Motor neuron (in vitro differentiated cells): ENCODE results near the gene NAV1. TPM values are rescaled to one million over a fixed set of nuclear protein-coding genes. Genes with fewer than 3 reads are reported as not detected.

ENCODE experiments used
- ATAC-seq, 8 experiments: fragments of 200-7000 bp; cut with Tn5 transposase; replicated peaks in 6 of 8; 2 replicates each; pipeline ENCODE4 v1.8.0; 2021; ENCODE audit warnings: mild to moderate bottlenecking in 8 of 8, moderate library complexity in 8 of 8
- H3K27ac ChIP-seq, 2 donors: fragments of 250-450 bp; sonication (Bioruptor Pico); 2 replicates each; pipeline ENCODE4 v1.9.0; 2021; ENCODE audit warnings: antibody characterized with exemption in 2 of 2, mild to moderate bottlenecking in 2 of 2, moderate library complexity in 1 of 2
- H3K4me1 ChIP-seq, 2 donors: fragments of 250-450 bp; sonication (Bioruptor Pico); replicated peaks in 1 of 2; 2 replicates each; pipeline ENCODE4 v1.6.1; 2021; ENCODE audit warnings: antibody characterized with exemption in 2 of 2, mild to moderate bottlenecking in 2 of 2, moderate library complexity in 1 of 2
- H3K4me3 ChIP-seq, 5 donors: fragments of 250-450 bp; sonication (Bioruptor Pico); 2 replicates each; pipeline ENCODE4 v1.9.0; 2021; ENCODE audit warnings: antibody characterized with exemption in 5 of 5, mild to moderate bottlenecking in 5 of 5, moderate library complexity in 4 of 5
- WGBS, 10 experiments: fragments of 450-650 bp; shearing (Covaris generic); methylation state at CpG; one replicate each; pipeline ENCODE4 v1.0.0; 2022; 5-methylcytosine and 5-hydroxymethylcytosine counted together
- in situ Hi-C, 9 experiments: fragments of 400-800 bp; cut with MboI; loops; one replicate each; pipeline ENCODE4 v1.15.0; 2021; ENCODE audit warnings: low sequenced_read_pairs in 9 of 9, low pct_unique_long_range_greater_than_20kb in 2 of 9; ENCODE audit not compliant: unreplicated experiment in 9 of 9
- total RNA-seq, 8 experiments: library from RNA; unstranded; fragments of 300-600 nt; gene quantifications; 2 replicates each; pipeline versions ENCODE4 v1.2.3 to v1.2.4, GENCODE V29; 2022

NAV1 gene
- total RNA-seq, 8 experiments from 2014 or later = 22.2 to 51.1 (median 35.9) TPM

DNA sequence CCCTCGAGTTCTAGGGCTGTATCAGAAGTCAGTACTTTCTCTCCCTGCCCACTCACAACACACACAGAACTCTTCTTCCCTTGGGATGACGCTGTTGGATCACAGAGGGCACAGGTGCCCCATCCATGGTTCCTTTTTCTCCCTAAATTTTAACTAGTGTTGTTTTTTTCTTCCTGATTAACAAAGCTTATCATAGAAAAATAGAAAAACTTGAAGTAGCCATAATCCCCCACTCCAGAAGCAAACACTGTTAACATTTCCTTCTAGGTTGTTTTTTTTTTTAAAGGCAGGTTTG, 27.5 kb downstream of the NAV1 start:
- 71 to 100% (median 84%) methylated on average over 1 to 2 of the region's 2 CpGs; no CpG with 5 or more reads in 4 of the 10 experiments for WGBS, 10 experiments
- peaks cover 25 to 28% of the 10 kb centered on the region in 2 donors for H3K4me1 ChIP-seq

GRCh38 chr1:201566933-201567801, 28.2 kb downstream of the NAV1 start:
- WGBS, 10 experiments = 20 to 100% (median 95%) methylated on average over 1 to 8 of the region's 10 CpGs; no CpG with 5 or more reads in 3 of the 10 experiments
- peaks cover 29 to 34% of the 10 kb centered on the region in 2 donors for H3K4me1 ChIP-seq
- H3K27ac ChIP-seq = no peak overlapping the region
- no peak overlapping the region for H3K4me3 ChIP-seq
- in situ Hi-C loops = loop anchor here in 8 of 9 experiments (10.0 to 25.0 kb wide), 5 partner anchors 128 to 228 kb away; no protein-coding TSS in a partner anchor
- peak in 1 of 8 experiments; percentile 8 for ATAC-seq

More for the DNA sequence above, 27.5 kb downstream of the NAV1 start:
- ATAC-seq = no peak
- Histone ChIP-seq H3K4me3 (no peak overlapping the region), H3K27ac (no peak overlapping the region)
- in situ Hi-C loops = loop anchor here in 8 of 9 experiments (10.0 to 25.0 kb wide), 5 partner anchors 128 to 228 kb away; no protein-coding TSS in a partner anchor

DNA sequence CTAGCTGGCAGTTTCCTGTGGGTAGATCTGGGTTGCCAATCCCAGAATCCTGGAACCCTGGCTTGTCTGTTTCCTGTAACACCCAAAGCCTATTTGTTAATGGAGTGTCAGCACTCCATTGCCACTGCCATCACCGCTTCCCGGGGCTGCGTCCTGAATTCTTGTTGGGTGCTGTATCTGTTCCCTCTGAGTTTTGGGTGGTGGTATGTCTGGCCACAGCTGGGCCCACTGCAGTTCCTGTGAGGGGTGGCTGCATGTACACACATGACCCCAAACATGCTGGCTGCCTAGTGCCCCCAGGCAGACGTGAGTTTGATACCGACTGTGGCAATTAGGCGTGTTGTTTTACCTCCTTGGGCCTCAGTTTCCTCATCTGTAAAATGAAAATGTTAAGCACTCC, 29.3 kb downstream of the NAV1 start:
- H3K4me1 ChIP-seq = peaks cover 29 to 34% of the 10 kb centered on the region in 2 donors
- 86 to 100% (median 88%) methylated on average over 1 to 6 of the region's 6 CpGs; no CpG with 5 or more reads in 5 of the 10 experiments for WGBS, 10 experiments
- no peak overlapping the region for H3K4me3 ChIP-seq

DNA sequence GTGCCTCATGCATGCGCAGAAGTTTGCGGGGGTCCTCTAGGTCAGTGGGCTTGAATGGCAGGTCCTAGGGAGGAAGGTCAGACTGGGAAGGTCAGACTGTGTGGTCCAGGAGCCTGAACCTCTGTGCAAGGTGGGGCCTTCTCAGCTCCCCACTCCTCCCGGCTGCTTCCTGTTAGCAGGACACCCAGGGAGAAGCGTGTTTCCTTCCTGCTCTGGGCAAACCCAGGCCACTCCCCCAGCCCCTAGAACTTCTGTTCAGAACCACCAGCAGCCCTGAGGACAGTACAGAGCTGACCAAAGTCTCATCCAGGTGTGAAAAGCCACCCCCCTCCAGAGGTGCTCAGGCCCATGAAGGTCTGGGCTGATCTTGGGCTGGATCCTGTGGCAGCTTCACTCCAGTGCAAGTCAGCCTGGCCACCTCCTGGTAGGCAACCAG, 29.9 kb downstream of the NAV1 start:
- no peak overlapping the region for H3K27ac ChIP-seq
- peaks cover 29 to 34% of the 10 kb centered on the region in 2 donors for H3K4me1 ChIP-seq
- no peak overlapping the region for H3K4me3 ChIP-seq
- in situ Hi-C loops = loop anchor here in 8 of 9 experiments (10.0 to 25.0 kb wide), 5 partner anchors 126 to 226 kb away; no protein-coding TSS in a partner anchor
- 80 to 90% methylated on average over 2 of the region's 4 CpGs; no CpG with 5 or more reads in 8 of the 10 experiments for WGBS, 10 experiments
- no peak for ATAC-seq

More for the DNA sequence above, 29.3 kb downstream of the NAV1 start:
- in situ Hi-C loops = loop anchor here in 8 of 9 experiments (10.0 to 25.0 kb wide), 5 partner anchors 127 to 227 kb away; no protein-coding TSS in a partner anchor
- ATAC-seq = no peak
- no peak overlapping the region for H3K27ac ChIP-seq

DNA sequence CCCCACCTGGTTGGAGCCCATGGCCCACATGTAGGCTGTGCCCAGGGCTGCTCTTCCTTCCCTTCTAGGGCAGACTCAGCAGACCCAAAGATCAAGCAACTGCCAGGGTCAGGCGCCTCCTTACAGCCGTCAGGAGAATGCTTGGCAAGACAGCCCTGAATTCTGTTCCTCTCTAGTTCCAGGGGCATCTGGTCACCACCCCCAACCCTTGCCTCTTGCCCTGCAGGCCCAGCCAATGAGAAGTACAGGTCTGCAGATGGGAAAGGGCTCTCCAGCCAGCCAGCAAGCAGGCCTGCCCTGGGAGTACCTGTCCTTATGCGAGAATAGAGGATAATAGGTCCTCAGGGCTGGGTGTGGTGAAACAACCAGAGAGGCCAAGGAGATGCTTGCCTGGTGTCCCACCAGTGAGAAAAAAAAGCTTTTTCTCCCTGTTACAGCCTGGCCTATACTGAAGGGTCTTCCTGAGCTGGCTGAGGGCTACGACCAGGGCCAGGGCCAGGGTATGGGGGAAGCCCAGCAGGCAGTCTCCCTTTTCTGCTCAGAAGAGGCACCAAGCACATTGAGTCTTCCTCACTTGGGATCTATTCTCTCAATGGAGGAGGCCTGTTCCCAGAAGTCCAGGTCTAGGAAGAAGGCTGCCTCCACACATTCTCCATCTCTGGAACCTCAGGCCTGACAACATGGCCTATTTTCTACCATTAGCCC, 31.4 kb downstream of the NAV1 start:
- 65 to 100% (median 86%) methylated on average over 1 to 4 of the region's 4 CpGs; no CpG with 5 or more reads in 5 of the 10 experiments for WGBS, 10 experiments
- peak in 4 of 8 experiments; percentile 0 to 74 (median 69) for ATAC-seq
- in situ Hi-C loops = loop anchor here in 5 of 9 experiments (25.0 kb wide), 2 partner anchors 142 to 217 kb away; no protein-coding TSS in a partner anchor

DNA sequence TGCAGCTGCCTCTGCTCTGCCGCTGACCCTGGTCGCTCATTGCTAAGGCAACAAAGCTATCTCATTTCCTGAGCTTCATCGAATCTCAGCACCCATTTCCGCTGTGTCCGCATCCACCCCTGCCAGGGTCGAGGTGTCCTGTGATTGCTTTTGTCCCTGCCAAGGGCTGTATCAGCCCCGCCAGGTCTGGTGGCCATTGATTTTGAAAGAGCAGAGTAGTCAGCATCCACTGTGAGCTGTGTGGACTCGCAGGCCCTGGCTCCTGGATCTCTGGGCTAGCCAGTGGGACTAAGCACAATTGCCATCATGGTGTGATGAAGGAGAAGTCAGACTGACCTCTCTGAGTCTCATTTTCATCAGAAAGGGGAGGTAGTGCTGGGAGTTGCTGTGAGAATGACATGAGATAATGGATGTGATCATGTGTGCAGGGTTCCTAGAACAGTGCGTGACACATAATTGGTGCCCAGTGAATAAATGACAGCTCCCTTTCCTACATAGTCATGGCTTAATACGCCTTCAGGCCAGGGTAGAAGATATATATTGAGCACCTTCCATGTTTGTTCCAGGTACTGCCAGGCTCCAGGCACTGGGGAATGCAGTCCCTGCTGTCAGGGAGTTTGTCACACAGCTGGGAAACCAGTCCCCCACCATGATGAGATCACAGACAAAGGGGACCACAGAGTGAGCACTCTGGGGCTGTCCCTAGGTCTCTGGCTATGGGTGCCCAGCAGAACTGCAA, 32.1 kb downstream of the NAV1 start:
- in situ Hi-C loops = loop anchor here in 5 of 9 experiments (25.0 kb wide), 2 partner anchors 141 to 216 kb away; no protein-coding TSS in a partner anchor

More for the DNA sequence above, 31.4 kb downstream of the NAV1 start:
- H3K4me3 ChIP-seq = no peak overlapping the region
- H3K27ac ChIP-seq = peak overlapping the region; percentile 82 to 84
- H3K4me1 ChIP-seq = peaks cover 29 to 34% of the 10 kb centered on the region in 2 donors

GRCh38 chr1:201573030-201573429, 34.1 kb downstream of the NAV1 start:
- no peak overlapping the region for H3K4me3 ChIP-seq
- peaks cover 23 to 32% of the 10 kb centered on the region in 2 donors for H3K4me1 ChIP-seq
- 40 to 83% (median 73%) methylated on average over 1 to 4 of the region's 4 CpGs; no CpG with 5 or more reads in 4 of the 10 experiments for WGBS, 10 experiments
- H3K27ac ChIP-seq = no peak overlapping the region
- ATAC-seq = no peak
- in situ Hi-C loops = loop anchor here in 5 of 9 experiments (25.0 kb wide), 2 partner anchors 139 to 214 kb away; no protein-coding TSS in a partner anchor

More for the DNA sequence above, 32.1 kb downstream of the NAV1 start:
- H3K4me3 ChIP-seq = no peak overlapping the region
- H3K4me1 ChIP-seq = peaks cover 29 to 34% of the 10 kb centered on the region in 2 donors
- H3K27ac ChIP-seq = peak overlapping the region; percentile 82 to 84
- peak in 5 of 8 experiments; percentile 93 to 95 (median 94) for ATAC-seq
- WGBS, 10 experiments = 57 to 93% (median 70%) methylated on average over 3 to 9 of the region's 10 CpGs; no CpG with 5 or more reads in 4 of the 10 experiments

DNA sequence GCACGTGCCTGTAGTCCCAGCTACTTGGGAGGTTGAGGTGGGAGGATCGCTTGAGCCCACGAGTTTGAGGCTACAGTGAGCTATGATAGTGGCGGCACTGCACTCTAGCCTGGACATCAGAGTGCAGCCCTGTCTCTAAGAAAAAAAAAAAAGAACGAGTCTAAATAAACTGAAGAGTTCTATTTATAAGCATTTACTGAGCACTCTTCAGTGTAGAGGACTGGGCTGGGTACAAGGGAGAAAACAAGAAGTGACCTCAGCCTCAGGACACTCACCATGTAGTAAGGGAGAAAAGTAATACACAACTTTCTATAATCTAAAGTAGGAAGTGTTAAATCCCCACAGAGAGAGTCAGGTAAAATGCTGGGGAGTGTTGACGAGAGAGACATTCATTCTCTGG, 35.0 kb downstream of the NAV1 start:
- 20 to 100% (median 80%) methylated on average over 1 to 6 of the region's 6 CpGs; no CpG with 5 or more reads in 1 of the 10 experiments for WGBS, 10 experiments
- in situ Hi-C loops = loop anchor here in 5 of 9 experiments (25.0 kb wide), 2 partner anchors 138 to 213 kb away; no protein-coding TSS in a partner anchor
- Histone ChIP-seq H3K4me3 (no peak overlapping the region), H3K27ac (no peak overlapping the region), H3K4me1 (peaks cover 23 to 32% of the 10 kb centered on the region in 2 donors)
- ATAC-seq = no peak

DNA sequence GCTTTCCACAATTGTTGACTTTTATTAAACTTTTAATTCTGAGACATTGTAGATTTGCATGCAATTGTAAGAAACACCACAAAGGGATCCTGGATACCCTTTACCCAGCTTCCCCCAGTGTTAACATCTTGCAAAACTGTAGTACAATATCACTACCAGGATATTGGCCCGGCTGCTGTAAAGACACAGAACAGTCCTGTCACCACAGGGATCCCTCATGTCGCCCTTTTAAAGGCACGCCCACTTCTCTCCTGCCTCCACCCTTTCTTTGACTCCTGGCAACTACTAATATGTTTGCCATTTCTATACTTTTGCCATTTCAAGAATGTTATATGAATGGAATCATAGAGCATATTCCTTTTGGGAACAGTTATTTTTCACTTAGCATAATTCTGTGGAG, 37.0 kb downstream of the NAV1 start:
- no peak for ATAC-seq
- 63 to 100% (median 82%) methylated on average over 1 to 3 of the region's 3 CpGs; no CpG with 5 or more reads in 1 of the 10 experiments for WGBS, 10 experiments

GRCh38 chr1:201576914-201577313, 38.0 kb downstream of the NAV1 start:
- Histone ChIP-seq H3K27ac (no peak overlapping the region), H3K4me3 (no peak overlapping the region), H3K4me1 (peaks cover under 1 to 2% of the 10 kb centered on the region in 2 donors)
- in situ Hi-C loops = no loop called here
- ATAC-seq = no peak

More for the DNA sequence above, 37.0 kb downstream of the NAV1 start:
- H3K27ac ChIP-seq = no peak overlapping the region
- in situ Hi-C loops = no loop called here
- peaks cover 10 to 12% of the 10 kb centered on the region in 2 donors for H3K4me1 ChIP-seq
- H3K4me3 ChIP-seq = no peak overlapping the region

GRCh38 chr1:201578008-201578888, 39.3 kb downstream of the NAV1 start:
- 55 to 92% (median 71%) methylated on average over 1 to 5 of the region's 5 CpGs for WGBS, 10 experiments
- Histone ChIP-seq H3K27ac (no peak overlapping the region), H3K4me1 (peaks cover 6% of the 10 kb centered on the region in 2 donors), H3K4me3 (no peak overlapping the region)
- in situ Hi-C loops = no loop called here
- ATAC-seq = no peak
